GM12873 (cell line): Measurements from ENCODE around the gene HMGN2.

Source experiments
- CTCF ChIP-seq: IDR thresholded peaks from 2 replicates; pipeline ENCODE4 v1.5.1; 2012; ENCODE audit warnings: low read depth, mild to moderate bottlenecking, moderate library complexity, low read length, control low read depth; ENCODE audit not compliant: insufficient read depth; ENCODE audit errors: missing control alignments

HMGN2 gene

DNA sequence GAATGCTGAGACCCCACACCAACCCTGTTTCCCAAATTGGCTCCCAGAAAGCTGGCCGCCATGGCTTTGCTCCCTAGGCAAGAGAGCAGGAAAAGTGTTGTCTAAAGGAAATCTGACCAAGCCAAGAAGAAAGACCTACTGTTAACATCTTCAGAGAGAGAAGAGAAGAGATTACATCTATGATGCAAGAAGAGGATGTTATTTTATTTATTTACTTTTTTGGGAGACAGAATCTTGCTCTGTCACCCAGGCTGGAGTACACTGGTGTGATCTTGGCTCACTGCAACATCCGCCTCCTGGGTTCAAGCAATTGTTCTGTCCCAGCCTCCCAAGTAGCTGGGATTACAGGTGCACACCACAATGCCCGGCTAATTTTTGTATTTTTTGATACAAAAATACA, 21.7 kb downstream of the HMGN2 start:
- no peak for TF ChIP-seq CTCF

DNA sequence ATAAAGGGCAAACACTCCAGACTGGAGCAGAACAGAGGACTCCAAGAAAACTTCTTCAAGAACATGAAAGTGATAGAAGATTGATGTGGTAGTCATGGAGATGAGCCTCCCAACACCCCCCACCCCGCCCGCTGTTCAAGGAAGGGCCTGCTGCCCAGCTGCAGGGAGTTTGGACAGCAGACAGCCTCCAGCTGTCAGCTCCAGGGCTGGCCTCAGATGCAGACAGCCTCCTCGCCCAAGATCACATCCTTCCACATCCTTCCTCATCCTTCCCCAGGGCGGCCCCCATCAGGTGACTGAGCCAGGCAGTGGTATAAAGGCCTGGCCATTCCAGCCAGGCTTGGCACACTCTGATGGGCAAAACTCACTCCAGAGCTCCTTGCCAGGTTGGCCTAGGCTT, 24.6 kb downstream of the HMGN2 start:
- TF ChIP-seq CTCF = no peak

- no peak for TF ChIP-seq CTCF
Measured at GRCh38 chr1:26498894-26499293, 26.7 kb downstream of the HMGN2 start.

DNA sequence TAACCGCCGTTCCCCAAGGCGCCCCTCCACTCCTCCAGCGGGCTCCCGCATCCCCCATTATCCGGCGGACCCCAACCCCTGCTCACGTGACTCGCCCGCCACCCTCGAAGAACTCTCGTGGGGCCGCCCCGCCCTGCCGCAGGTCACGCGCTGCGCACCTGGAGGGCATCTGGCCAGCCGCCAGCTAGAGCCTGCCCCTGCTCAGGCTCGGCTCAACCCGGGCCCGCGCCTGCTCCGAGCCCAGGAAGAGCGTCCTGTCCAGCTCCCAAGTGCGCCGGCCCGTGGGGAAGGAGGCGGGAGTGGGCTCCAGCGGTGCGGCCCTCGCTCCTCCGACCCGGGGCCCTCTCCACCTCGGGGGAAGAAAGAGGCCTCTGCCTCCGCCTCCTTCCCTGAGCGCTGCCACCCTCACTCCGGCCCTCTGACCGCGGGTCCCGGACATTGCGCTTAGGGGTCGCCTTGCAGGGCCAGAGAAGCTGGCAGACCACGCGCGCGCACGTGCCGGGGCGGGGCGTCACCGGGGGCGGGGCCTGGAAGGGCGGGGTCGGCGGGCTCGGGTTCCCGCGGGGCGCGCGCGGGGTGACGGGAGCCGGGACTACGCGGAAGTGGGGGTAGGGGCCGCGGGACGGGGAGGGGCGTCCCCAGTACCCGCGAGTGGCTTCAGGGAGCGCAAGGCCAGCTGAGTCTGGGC, 28.4 kb downstream of the HMGN2 start:
- TF ChIP-seq CTCF = no peak

GRCh38 chr1:26516987-26517765, 44.9 kb downstream of the HMGN2 start:
- no peak for TF ChIP-seq CTCF

- no peak for TF ChIP-seq CTCF
Measured at GRCh38 chr1:26517766-26518049, 45.5 kb downstream of the HMGN2 start.

- TF ChIP-seq CTCF = no peak
Measured at GRCh38 chr1:26518355-26518754, 46.1 kb downstream of the HMGN2 start.
